ENCODE measurements around the gene SLC22A5. TPM values are rescaled to one million over a fixed set of nuclear protein-coding genes. Genes with fewer than 3 reads are reported as not detected.

Gene SLC22A5
- total RNA-seq, 2 experiments from 2014 or later, result 3.7 to 4.5 TPM

- no peaks in the 10 kb centered on the region for H3K27me3 Mint-ChIP-seq
- no peaks in the 10 kb centered on the region for H3K9me3 Mint-ChIP-seq
- DNase-seq, result no peak
- peaks cover 5% of the 10 kb centered on the region for H3K4me1 Mint-ChIP-seq
- H3K4me3 Mint-ChIP-seq, result no peak overlapping the region
- no peak overlapping the region for H3K27ac Mint-ChIP-seq
- no peaks in the 10 kb centered on the region for H3K36me3 Mint-ChIP-seq
Measured at GRCh38 chr5:132376694-132377641, 7.5 kb downstream of the SLC22A5 start.

GRCh38 chr5:132377738-132378137 lies 8.2 kb downstream of the SLC22A5 start:
- Mint-ChIP-seq H3K4me1 (peaks cover 3% of the 10 kb centered on the region), H3K27ac (no peak overlapping the region), H3K4me3 (no peak overlapping the region), H3K27me3 (no peaks in the 10 kb centered on the region), H3K9me3 (no peaks in the 10 kb centered on the region), H3K36me3 (no peaks in the 10 kb centered on the region)
- DNase-seq, result no peak

- Mint-ChIP-seq H3K36me3 (no peaks in the 10 kb centered on the region), H3K4me3 (no peak overlapping the region), H3K4me1 (peaks cover 3% of the 10 kb centered on the region), H3K27ac (no peak overlapping the region), H3K9me3 (no peaks in the 10 kb centered on the region), H3K27me3 (no peaks in the 10 kb centered on the region)
- no peak for DNase-seq
Measured at GRCh38 chr5:132378580-132378979, 9.1 kb downstream of the SLC22A5 start.

- H3K9me3 Mint-ChIP-seq, result no peaks in the 10 kb centered on the region
- H3K27me3 Mint-ChIP-seq, result no peaks in the 10 kb centered on the region
- H3K4me3 Mint-ChIP-seq, result no peak overlapping the region
- DNase-seq, result no peak
- no peaks in the 10 kb centered on the region for H3K36me3 Mint-ChIP-seq
- peaks cover 1% of the 10 kb centered on the region for H3K4me1 Mint-ChIP-seq
- no peak overlapping the region for H3K27ac Mint-ChIP-seq
Measured at GRCh38 chr5:132380047-132380446, 10.5 kb downstream of the SLC22A5 start.

GRCh38 chr5:132380741-132381140 lies 11.2 kb downstream of the SLC22A5 start:
- H3K4me3 Mint-ChIP-seq, result no peak overlapping the region
- H3K4me1 Mint-ChIP-seq, result peaks cover 8% of the 10 kb centered on the region
- H3K27ac Mint-ChIP-seq, result no peak overlapping the region
- H3K36me3 Mint-ChIP-seq, result no peaks in the 10 kb centered on the region
- no peaks in the 10 kb centered on the region for H3K9me3 Mint-ChIP-seq
- no peaks in the 10 kb centered on the region for H3K27me3 Mint-ChIP-seq
- DNase-seq, result no peak

- Mint-ChIP-seq H3K4me3 (no peak overlapping the region), H3K9me3 (no peaks in the 10 kb centered on the region), H3K36me3 (no peaks in the 10 kb centered on the region), H3K4me1 (peaks cover 14% of the 10 kb centered on the region), H3K27me3 (no peaks in the 10 kb centered on the region), H3K27ac (no peak overlapping the region)
- no peak for DNase-seq
Measured at GRCh38 chr5:132381614-132382013, 12.1 kb downstream of the SLC22A5 start.

- Mint-ChIP-seq H3K4me3 (no peak overlapping the region), H3K36me3 (no peaks in the 10 kb centered on the region), H3K27me3 (no peaks in the 10 kb centered on the region), H3K4me1 (peaks cover 22% of the 10 kb centered on the region), H3K9me3 (no peaks in the 10 kb centered on the region), H3K27ac (no peak overlapping the region)
- no peak for DNase-seq
Measured at GRCh38 chr5:132383261-132383660, 13.8 kb downstream of the SLC22A5 start.

GRCh38 chr5:132383984-132384383 lies 14.5 kb downstream of the SLC22A5 start:
- no peak overlapping the region for H3K4me3 Mint-ChIP-seq
- H3K36me3 Mint-ChIP-seq, result no peaks in the 10 kb centered on the region
- no peaks in the 10 kb centered on the region for H3K27me3 Mint-ChIP-seq
- no peak overlapping the region for H3K27ac Mint-ChIP-seq
- peaks cover 24% of the 10 kb centered on the region for H3K4me1 Mint-ChIP-seq
- H3K9me3 Mint-ChIP-seq, result no peaks in the 10 kb centered on the region
- DNase-seq, result no peak

- DNase-seq, result no peak
- peaks cover 26% of the 10 kb centered on the region for H3K4me1 Mint-ChIP-seq
- no peaks in the 10 kb centered on the region for H3K9me3 Mint-ChIP-seq
- H3K27me3 Mint-ChIP-seq, result no peaks in the 10 kb centered on the region
- H3K36me3 Mint-ChIP-seq, result no peaks in the 10 kb centered on the region
- no peak overlapping the region for H3K4me3 Mint-ChIP-seq
- H3K27ac Mint-ChIP-seq, result no peak overlapping the region
Measured at GRCh38 chr5:132384506-132385050, 15.1 kb downstream of the SLC22A5 start.

GRCh38 chr5:132385326-132386105 lies 16.0 kb downstream of the SLC22A5 start:
- H3K4me1 Mint-ChIP-seq, result peaks cover 32% of the 10 kb centered on the region
- no peaks in the 10 kb centered on the region for H3K36me3 Mint-ChIP-seq
- DNase-seq, result peak; percentile 61
- no peaks in the 10 kb centered on the region for H3K27me3 Mint-ChIP-seq
- no peak overlapping the region for H3K4me3 Mint-ChIP-seq
- H3K9me3 Mint-ChIP-seq, result no peaks in the 10 kb centered on the region
- peak overlapping the region; percentile 57 for H3K27ac Mint-ChIP-seq

- Mint-ChIP-seq H3K4me3 (no peak overlapping the region), H3K27ac (peak overlapping the region; percentile 28), H3K36me3 (no peaks in the 10 kb centered on the region), H3K4me1 (peaks cover 32% of the 10 kb centered on the region), H3K27me3 (no peaks in the 10 kb centered on the region), H3K9me3 (no peaks in the 10 kb centered on the region)
- DNase-seq, result peak; percentile 77
Measured at GRCh38 chr5:132386644-132387286, 17.3 kb downstream of the SLC22A5 start.

- Mint-ChIP-seq H3K27ac (no peak overlapping the region), H3K36me3 (peaks cover 3% of the 10 kb centered on the region), H3K9me3 (no peaks in the 10 kb centered on the region), H3K4me3 (no peak overlapping the region), H3K4me1 (peaks cover 35% of the 10 kb centered on the region), H3K27me3 (no peaks in the 10 kb centered on the region)
- DNase-seq, result no peak
Measured at GRCh38 chr5:132387640-132388117, 18.2 kb downstream of the SLC22A5 start.

- H3K4me1 Mint-ChIP-seq, result peaks cover 38% of the 10 kb centered on the region
- no peaks in the 10 kb centered on the region for H3K27me3 Mint-ChIP-seq
- H3K36me3 Mint-ChIP-seq, result peaks cover 3% of the 10 kb centered on the region
- H3K4me3 Mint-ChIP-seq, result no peak overlapping the region
- H3K27ac Mint-ChIP-seq, result no peak overlapping the region
- DNase-seq, result no peak
- H3K9me3 Mint-ChIP-seq, result no peaks in the 10 kb centered on the region
Measured at GRCh38 chr5:132388244-132389050, 18.9 kb downstream of the SLC22A5 start.

- no peaks in the 10 kb centered on the region for H3K27me3 Mint-ChIP-seq
- H3K4me1 Mint-ChIP-seq, result peaks cover 38% of the 10 kb centered on the region
- no peak overlapping the region for H3K27ac Mint-ChIP-seq
- H3K9me3 Mint-ChIP-seq, result no peaks in the 10 kb centered on the region
- no peak for DNase-seq
- no peak overlapping the region for H3K4me3 Mint-ChIP-seq
- H3K36me3 Mint-ChIP-seq, result peaks cover 5% of the 10 kb centered on the region
Measured at GRCh38 chr5:132389051-132389331, 19.5 kb downstream of the SLC22A5 start.

All from activated naive CD8-positive, alpha-beta T cell treated with anti-CD3 and anti-CD28 coated beads for 36 hours (primary cell).